GM06990 (cell line): ENCODE data around the gene TMC1.
"Not testable (repeated sequence)": the region's sequence is repeated elsewhere in the genome, so short reads cannot be mapped to it uniquely, and the experiment has no call there.

ENCODE experiments used
- DNase-seq: peaks from one replicate; pipeline ENCODE4 v3.0.0-alpha.2; 2011; ENCODE audit not compliant: insufficient read length; ENCODE audit errors: extremely low read depth
- H3K27me3 ChIP-seq: replicated peaks from 2 replicates; pipeline ENCODE4 v1.6.0; 2011; ENCODE audit warnings: low read length; ENCODE audit not compliant: control insufficient read depth, insufficient read depth
- H3K36me3 ChIP-seq: 2 replicates; pipeline ENCODE4 v1.5.1; 2011; ENCODE audit warnings: low read length; ENCODE audit not compliant: control insufficient read depth, insufficient read depth
- H3K4me3 ChIP-seq: replicated peaks from 2 replicates; pipeline ENCODE4 v1.5.1; 2011; ENCODE audit warnings: low read depth, mild to moderate bottlenecking, control low read depth, low read length
- CTCF ChIP-seq: IDR thresholded peaks from 2 replicates; pipeline ENCODE4 v1.5.1; 2011; ENCODE audit warnings: low read length, control low read depth, mild to moderate bottlenecking, inconsistent platforms; ENCODE audit not compliant: insufficient read depth, poor library complexity, severe bottlenecking

Gene TMC1

DNA sequence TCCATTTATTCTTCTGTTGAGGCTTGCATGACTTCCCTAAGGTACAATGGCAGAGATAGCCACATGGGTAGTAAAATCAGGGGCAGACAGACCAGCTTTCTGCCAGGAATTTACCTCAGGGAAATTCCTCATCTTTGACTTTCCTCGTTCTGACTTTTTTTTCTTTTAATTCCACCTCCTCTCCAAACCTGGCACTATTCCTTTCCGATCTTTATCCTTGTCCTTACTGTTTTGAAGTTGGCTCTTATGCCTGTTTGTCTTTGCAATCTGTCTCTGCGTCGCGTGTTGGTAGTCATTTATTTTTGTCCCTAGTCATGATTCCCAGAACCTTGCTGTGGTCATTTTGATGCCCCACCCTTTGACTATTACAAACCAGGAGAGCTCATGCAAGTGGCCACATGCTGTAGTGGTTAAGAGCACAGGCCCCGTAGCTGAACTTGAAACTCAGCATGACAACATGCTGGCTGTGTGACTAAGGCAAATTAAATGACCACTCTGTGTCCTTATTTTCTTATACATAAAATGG, 19.0 kb downstream of the TMC1 start:
- Histone ChIP-seq H3K36me3 (no peaks in the 10 kb centered on the region), H3K4me3 (no peak overlapping the region), H3K27me3 (no peaks in the 10 kb centered on the region)
- TF ChIP-seq CTCF: no peak
- no peak for DNase-seq

DNA sequence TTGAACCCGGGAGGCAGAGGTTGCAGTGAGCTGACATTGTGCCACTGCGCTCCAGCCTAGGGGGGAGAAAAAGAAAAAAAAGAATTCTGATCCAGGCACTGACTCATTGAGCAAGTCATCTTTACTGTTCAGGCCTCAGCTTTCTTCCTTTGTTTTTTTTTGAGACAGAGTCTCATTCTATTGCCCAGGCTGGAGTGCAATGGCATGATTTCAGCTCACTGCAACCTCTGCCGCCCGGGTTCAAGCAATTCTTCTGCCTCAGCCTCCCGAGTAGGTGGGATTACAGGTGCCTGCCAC, 21.1 kb downstream of the TMC1 start:
- not testable (repeated sequence) for H3K27me3 ChIP-seq, DNase-seq

DNA sequence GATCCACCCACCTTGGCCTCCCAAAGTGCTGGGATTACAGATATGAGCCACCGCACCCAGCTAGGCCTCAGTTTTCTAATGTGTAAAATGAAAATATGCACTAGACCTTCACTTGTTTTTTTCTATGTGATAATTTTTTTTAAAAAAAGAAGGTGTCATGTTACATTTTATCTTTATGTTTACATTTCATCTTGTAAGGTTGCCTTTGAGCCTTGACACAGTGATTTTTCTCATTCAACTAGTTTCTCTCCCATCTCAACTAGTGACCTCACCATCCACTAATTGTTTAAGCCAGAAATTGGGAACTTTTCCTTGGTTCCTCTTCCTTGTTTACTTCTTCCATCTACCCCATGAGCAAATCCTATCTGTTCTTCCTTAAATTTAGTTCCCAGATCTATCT, 21.5 kb downstream of the TMC1 start:
- Histone ChIP-seq H3K36me3 (no peaks in the 10 kb centered on the region), H3K27me3 (no peaks in the 10 kb centered on the region), H3K4me3 (no peak overlapping the region)
- no peak for DNase-seq
- no peak for TF ChIP-seq CTCF

More for the DNA sequence above, 21.1 kb downstream of the TMC1 start:
- H3K4me3 ChIP-seq, H3K36me3 ChIP-seq: not testable (repeated sequence)

- Histone ChIP-seq H3K27me3 (no peaks in the 10 kb centered on the region), H3K4me3 (no peak overlapping the region), H3K36me3 (no peaks in the 10 kb centered on the region)
- no peak for DNase-seq
- TF ChIP-seq CTCF: no peak
These were observed 29.9 kb downstream of the TMC1 start for GRCh38 chr9:72551306-72551705.

DNA sequence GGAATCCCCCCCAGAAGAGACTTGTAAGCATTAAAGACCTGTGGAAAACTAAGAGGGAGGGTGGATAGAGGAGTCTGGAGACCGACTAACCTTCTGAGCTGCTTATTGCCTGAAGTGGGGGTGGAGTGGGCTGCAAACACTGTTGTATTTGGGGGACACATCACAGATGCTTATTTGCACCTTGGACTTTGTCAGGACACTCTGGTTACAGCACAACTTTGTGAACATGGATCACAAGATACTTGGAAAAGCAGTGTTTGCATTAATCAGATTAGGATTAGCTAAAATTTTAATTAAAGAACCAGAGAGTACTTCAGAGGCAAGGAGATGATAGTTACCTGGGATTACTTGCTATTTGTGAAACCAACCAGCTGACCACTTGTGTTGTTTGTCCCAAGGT, 30.9 kb downstream of the TMC1 start:
- no peak overlapping the region for H3K4me3 ChIP-seq
- H3K27me3 ChIP-seq: no peaks in the 10 kb centered on the region
- no peak for DNase-seq
- TF ChIP-seq CTCF: no peak
- no peaks in the 10 kb centered on the region for H3K36me3 ChIP-seq

DNA sequence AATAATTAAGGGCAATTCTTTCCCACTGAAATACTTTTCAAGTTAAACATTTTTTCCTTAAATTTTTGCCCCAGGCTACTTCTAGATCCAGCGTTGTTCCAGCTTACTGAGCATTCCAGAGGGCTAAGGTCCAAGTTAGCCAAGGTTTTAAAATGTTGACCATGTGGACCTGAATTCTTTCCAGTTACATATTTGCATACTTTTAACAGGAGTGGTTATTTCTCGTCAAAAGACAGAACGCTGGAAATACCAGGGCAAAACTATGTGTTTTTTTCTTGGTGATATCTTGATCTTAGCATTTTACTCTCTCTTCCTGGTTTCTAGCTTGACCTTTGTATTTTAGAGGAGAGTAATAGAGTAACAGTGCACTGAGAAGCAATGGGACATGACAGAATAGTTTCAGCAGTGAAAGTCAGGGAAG, 32.8 kb downstream of the TMC1 start:
- no peak overlapping the region for H3K4me3 ChIP-seq
- H3K27me3 ChIP-seq: no peaks in the 10 kb centered on the region
- no peak for TF ChIP-seq CTCF
- no peaks in the 10 kb centered on the region for H3K36me3 ChIP-seq
- no peak for DNase-seq
